ENCODE results near the gene MUC21. TPM values are rescaled to one million over a fixed set of nuclear protein-coding genes. Genes with fewer than 3 reads are reported as not detected.
A peak's percentile ranks its signal among the peaks of the same experiment; 100 is the strongest.

MUC21 gene
- total and polyA plus RNA-seq, 12 donors = 0.09 TPM; not detected in 11

DNA sequence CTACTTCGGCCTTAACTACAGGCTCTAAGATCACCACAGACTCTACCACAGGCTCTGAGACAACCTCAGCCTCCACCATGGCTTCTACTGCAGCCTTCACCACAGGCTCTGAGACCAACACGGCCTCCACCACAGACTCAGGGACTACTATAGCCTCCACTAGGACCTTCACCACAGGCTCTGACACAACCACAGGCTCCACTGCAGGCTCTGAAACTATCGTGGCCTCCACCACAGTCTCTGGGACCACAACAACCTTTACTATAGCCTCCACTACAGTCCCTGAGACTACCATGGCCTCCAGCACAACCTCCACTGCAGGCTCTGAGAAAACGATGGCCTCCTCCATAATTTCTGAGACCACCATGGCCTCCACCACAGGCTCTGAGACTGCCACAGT lies 42.1 kb downstream of the MUC21 start:
- DNase-seq (no peak), ATAC-seq (no peak)
- Histone ChIP-seq H3K36me3 (no peaks in the 10 kb centered on the region), H3K4me1 (no peaks in the 10 kb centered on the region), H3K27ac (no peak overlapping the region), H3K9me3 (no peaks in the 10 kb centered on the region), H3K27me3 (peaks cover 0 to 8% (median 0%) of the 10 kb centered on the region in 7 donors), H3K4me3 (no peak overlapping the region)
- TF ChIP-seq, protein P1, sequence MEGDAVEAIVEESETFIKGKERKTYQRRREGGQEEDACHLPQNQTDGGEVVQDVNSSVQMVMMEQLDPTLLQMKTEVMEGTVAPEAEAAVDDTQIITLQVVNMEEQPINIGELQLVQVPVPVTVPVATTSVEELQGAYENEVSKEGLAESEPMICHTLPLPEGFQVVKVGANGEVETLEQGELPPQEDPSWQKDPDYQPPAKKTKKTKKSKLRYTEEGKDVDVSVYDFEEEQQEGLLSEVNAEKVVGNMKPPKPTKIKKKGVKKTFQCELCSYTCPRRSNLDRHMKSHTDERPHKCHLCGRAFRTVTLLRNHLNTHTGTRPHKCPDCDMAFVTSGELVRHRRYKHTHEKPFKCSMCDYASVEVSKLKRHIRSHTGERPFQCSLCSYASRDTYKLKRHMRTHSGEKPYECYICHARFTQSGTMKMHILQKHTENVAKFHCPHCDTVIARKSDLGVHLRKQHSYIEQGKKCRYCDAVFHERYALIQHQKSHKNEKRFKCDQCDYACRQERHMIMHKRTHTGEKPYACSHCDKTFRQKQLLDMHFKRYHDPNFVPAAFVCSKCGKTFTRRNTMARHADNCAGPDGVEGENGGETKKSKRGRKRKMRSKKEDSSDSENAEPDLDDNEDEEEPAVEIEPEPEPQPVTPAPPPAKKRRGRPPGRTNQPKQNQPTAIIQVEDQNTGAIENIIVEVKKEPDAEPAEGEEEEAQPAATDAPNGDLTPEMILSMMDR (IDR thresholded peaks at IDR 0.05) = no peak
- intact Hi-C loops (cut with DNase I) = no loop called here
- WGBS, 2 donors = 76 to 90% methylated on average over 4 of the region's 4 CpGs

GRCh38 chr6:31031095-31031494 lies 47.6 kb downstream of the MUC21 start:
- no peaks in the 10 kb centered on the region for H3K9me3 ChIP-seq
- H3K36me3 ChIP-seq = no peaks in the 10 kb centered on the region
- peaks cover 0 to 4% (median 0%) of the 10 kb centered on the region in 7 donors for H3K27me3 ChIP-seq
- DNase-seq = no peak
- no peaks in the 10 kb centered on the region for H3K4me1 ChIP-seq
- WGBS, 2 donors = 86 to 89% methylated on average over 6 of the region's 6 CpGs
- ATAC-seq = no peak
- intact Hi-C loops (cut with DNase I) = no loop called here
- no peak overlapping the region for H3K27ac ChIP-seq
- TF ChIP-seq, protein P1 (IDR thresholded peaks at IDR 0.05) = no peak
- H3K4me3 ChIP-seq = no peak overlapping the region

- no peak for ATAC-seq
- H3K9me3 ChIP-seq = no peaks in the 10 kb centered on the region
- H3K27ac ChIP-seq = no peak overlapping the region
Measured at GRCh38 chr6:31033075-31033474, 49.6 kb downstream of the MUC21 start.

DNA sequence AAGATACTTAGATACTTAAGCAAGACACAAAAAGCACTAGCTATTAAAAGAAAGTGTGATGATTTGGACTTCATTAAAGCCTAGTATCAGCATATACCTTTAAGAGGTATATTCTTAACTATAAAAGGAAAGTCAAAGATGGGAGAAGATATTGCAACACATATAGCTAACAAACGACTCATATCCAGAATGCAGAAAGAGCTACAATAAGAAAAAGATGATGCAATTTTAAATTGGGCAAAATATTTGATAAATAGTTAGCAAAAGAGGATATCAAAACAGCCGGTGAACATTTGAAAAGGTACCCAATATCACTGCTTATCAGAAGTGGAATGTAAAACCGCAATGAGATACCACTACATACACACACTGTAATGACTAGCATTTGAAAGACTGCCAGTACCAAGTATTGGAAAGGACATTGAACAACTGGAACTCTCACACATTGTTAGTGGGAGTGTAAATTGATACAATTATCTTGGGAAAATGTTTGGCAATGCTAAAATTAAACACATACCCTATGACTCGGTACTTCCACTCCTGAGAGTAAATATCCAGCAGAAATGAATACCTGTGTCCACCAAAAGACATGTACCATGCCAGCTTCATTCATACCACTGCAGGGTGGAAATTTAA lies 52.5 kb downstream of the MUC21 start:
- 52 to 58% methylated on average over 4 of the region's 4 CpGs for WGBS, 2 donors
- Histone ChIP-seq H3K36me3 (no peaks in the 10 kb centered on the region), H3K4me3 (no peak overlapping the region), H3K27me3 (peaks cover 0 to 8% (median 0%) of the 10 kb centered on the region in 7 donors), H3K9me3 (no peaks in the 10 kb centered on the region), H3K27ac (peak overlapping the region in 1 of 10 donors; percentile 21), H3K4me1 (no peaks in the 10 kb centered on the region)
- intact Hi-C loops (cut with DNase I) = loop anchor here in 1 of 10 donors (5.0 kb wide), 1 partner anchor 99 kb away; no protein-coding TSS in a partner anchor
- ATAC-seq = peak in 1 of 8 donors; percentile 70
- no peak for DNase-seq
- TF ChIP-seq, protein P1 (IDR thresholded peaks at IDR 0.05) = no peak

More at GRCh38 chr6:31033075-31033474, 49.6 kb downstream of the MUC21 start:
- intact Hi-C loops (cut with DNase I) = no loop called here
- TF ChIP-seq, protein P1 (IDR thresholded peaks at IDR 0.05) = no peak
- 87 to 88% methylated on average over 4 of the region's 4 CpGs for WGBS, 2 donors
- no peaks in the 10 kb centered on the region for H3K36me3 ChIP-seq
- DNase-seq = no peak
- H3K4me3 ChIP-seq = no peak overlapping the region
- H3K27me3 ChIP-seq = peaks cover 0 to 4% (median 0%) of the 10 kb centered on the region in 7 donors
- H3K4me1 ChIP-seq = no peaks in the 10 kb centered on the region
